ENCODE results near the gene COPB2. TPM values are rescaled to one million over a fixed set of nuclear protein-coding genes. Genes with fewer than 3 reads are reported as not detected.

Gene COPB2
- total and polyA plus RNA-seq, 2 experiments from 2014 or later, result 181 to 198 TPM

- peaks cover 88% of the 10 kb centered on the region for H3K36me3 ChIP-seq (ENCODE audit: low read depth)
- no peak overlapping the region for H3K9ac ChIP-seq
- no peaks in the 10 kb centered on the region for H3K9me3 ChIP-seq (ENCODE audit: low read depth)
- no peaks in the 10 kb centered on the region for H3K9me2 ChIP-seq (ENCODE audit: insufficient read depth)
- no peak for DNase-seq
- H3K4me2 ChIP-seq (ENCODE audit: unreplicated experiment), result no peak overlapping the region
- H2AFZ ChIP-seq, result no peak overlapping the region
- in situ Hi-C loops (cut with MboI), result no loop called here
- peak overlapping the region; percentile 34 for H3K27ac ChIP-seq
- peaks cover 93% of the 10 kb centered on the region for H3F3A ChIP-seq (ENCODE audit: insufficient read depth)
- no peaks in the 10 kb centered on the region for H3K4me1 ChIP-seq (ENCODE audit: insufficient read depth)
- 45 to 57% methylated on average over 1 of the region's 1 CpG for WGBS, 2 experiments (ENCODE audit: low coverage in 1 of 2, low lambda C conversion rate in 2 of 2, missing lambda C conversion rate in 2 of 2)
- no peaks in the 10 kb centered on the region for H3K27me3 ChIP-seq (replicated peaks; ENCODE audit: insufficient read depth)
- H4K20me1 ChIP-seq (ENCODE audit: insufficient read depth), result no peaks in the 10 kb centered on the region
- 0 out of 2 replicates have a peak, but pooled peaks cover 13% of the 10 kb centered on the region for H3K79me2 ChIP-seq (ENCODE audit: insufficient read depth)
- TF ChIP-seq EZH2 (IDR thresholded peaks at IDR 0.05; ENCODE audit: insufficient read depth, poor library complexity, severe bottlenecking) (no peak), EZH2phosphoT487 (IDR thresholded peaks at IDR 0.05; ENCODE audit: insufficient read depth, low read depth) (no peak)
- H3K4me3 ChIP-seq, result no peak overlapping the region
Observed at GRCh38 chr3:139355891-139356290, 33.6 kb downstream of the COPB2 start.

DNA sequence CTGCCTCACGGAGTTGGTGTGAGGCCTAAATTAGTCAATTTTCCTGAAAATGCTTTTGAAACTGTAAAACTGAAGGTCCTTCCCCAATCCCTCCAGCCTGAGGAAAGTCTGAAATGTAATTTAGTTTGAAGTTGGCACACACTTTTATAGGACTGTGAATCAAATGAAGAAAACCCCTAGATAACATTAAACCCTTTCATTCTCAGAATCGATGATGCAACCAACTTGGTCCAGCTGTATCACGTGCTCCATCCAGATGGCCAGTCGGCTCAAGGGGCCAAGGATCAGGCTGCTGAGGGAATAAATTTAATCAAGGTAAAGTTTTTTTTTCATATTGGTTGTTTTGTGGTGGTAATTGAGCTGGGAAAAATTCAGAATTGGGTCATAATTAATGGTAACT is 34.0 kb downstream of the COPB2 start:
- WGBS, 2 experiments (ENCODE audit: low coverage in 1 of 2, low lambda C conversion rate in 2 of 2, missing lambda C conversion rate in 2 of 2), result 57 to 63% methylated on average over 4 of the region's 4 CpGs
- H3K27ac ChIP-seq, result peak overlapping the region; percentile 34
- H3K36me3 ChIP-seq (ENCODE audit: low read depth), result peaks cover 87% of the 10 kb centered on the region

DNA sequence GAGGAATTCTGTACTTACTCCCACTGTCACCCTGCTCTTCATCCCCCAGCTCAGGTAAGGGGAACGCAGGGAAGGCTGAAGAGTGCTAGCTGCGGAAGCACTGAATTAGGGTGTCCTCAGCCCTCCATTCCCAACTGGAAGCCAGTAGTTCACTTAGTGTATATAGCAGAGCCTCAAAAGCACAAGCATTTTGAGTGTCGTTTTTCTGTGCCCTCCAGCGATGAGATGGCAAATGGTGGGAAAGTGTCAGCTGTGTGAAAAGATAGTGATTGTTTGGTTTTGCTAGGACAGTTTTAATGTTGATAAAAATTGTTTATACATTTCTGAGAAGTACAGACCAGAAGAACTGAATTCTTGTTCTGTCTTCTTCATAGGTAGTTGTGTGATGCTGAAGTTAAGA is 34.8 kb downstream of the COPB2 start:
- no peaks in the 10 kb centered on the region for H4K20me1 ChIP-seq (ENCODE audit: insufficient read depth)
- H3K4me3 ChIP-seq, result no peak overlapping the region
- H3K9me3 ChIP-seq (ENCODE audit: low read depth), result no peaks in the 10 kb centered on the region
- H3K36me3 ChIP-seq (ENCODE audit: low read depth), result peaks cover 85% of the 10 kb centered on the region
- H3K4me2 ChIP-seq (ENCODE audit: unreplicated experiment), result no peak overlapping the region
- TF ChIP-seq EZH2 (IDR thresholded peaks at IDR 0.05; ENCODE audit: insufficient read depth, poor library complexity, severe bottlenecking), result no peak
- in situ Hi-C loops (cut with MboI), result no loop called here
- H3F3A ChIP-seq (ENCODE audit: insufficient read depth), result peaks cover 86% of the 10 kb centered on the region
- no peaks in the 10 kb centered on the region for H3K9me2 ChIP-seq (ENCODE audit: insufficient read depth)
- H3K4me1 ChIP-seq (ENCODE audit: insufficient read depth), result no peaks in the 10 kb centered on the region
- no peak overlapping the region; the same call in 1 of the 2 replicates for H3K9ac ChIP-seq
- no peak for DNase-seq
- 93 to 97% methylated on average over 4 of the region's 4 CpGs for WGBS, 2 experiments (ENCODE audit: low coverage in 1 of 2, low lambda C conversion rate in 2 of 2, missing lambda C conversion rate in 2 of 2)
- no peaks in the 10 kb centered on the region for H3K27me3 ChIP-seq (replicated peaks; ENCODE audit: insufficient read depth)
- H3K79me2 ChIP-seq (ENCODE audit: insufficient read depth), result 0 out of 2 replicates have a peak, but pooled peaks cover 11% of the 10 kb centered on the region
- 0 out of 2 replicates have a peak overlapping the region, but pooled peaks have one; percentile 34 for H3K27ac ChIP-seq
- H2AFZ ChIP-seq, result no peak overlapping the region

More for the DNA sequence above, 34.0 kb downstream of the COPB2 start:
- Histone ChIP-seq H3K9ac (no peak overlapping the region), H3K4me3 (no peak overlapping the region), H3K4me1 (ENCODE audit: insufficient read depth) (no peaks in the 10 kb centered on the region), H3K79me2 (ENCODE audit: insufficient read depth) (0 out of 2 replicates have a peak, but pooled peaks cover 11% of the 10 kb centered on the region), H2AFZ (no peak overlapping the region), H3K9me3 (ENCODE audit: low read depth) (no peaks in the 10 kb centered on the region), H3K4me2 (ENCODE audit: unreplicated experiment) (no peak overlapping the region), H3K27me3 (replicated peaks; ENCODE audit: insufficient read depth) (no peaks in the 10 kb centered on the region), H4K20me1 (ENCODE audit: insufficient read depth) (no peaks in the 10 kb centered on the region), H3K9me2 (ENCODE audit: insufficient read depth) (no peaks in the 10 kb centered on the region), H3F3A (ENCODE audit: insufficient read depth) (peaks cover 89% of the 10 kb centered on the region)
- TF ChIP-seq EZH2 (IDR thresholded peaks at IDR 0.05; ENCODE audit: insufficient read depth, poor library complexity, severe bottlenecking) (no peak), EZH2phosphoT487 (IDR thresholded peaks at IDR 0.05; ENCODE audit: insufficient read depth, low read depth) (no peak)
- in situ Hi-C loops (cut with MboI), result no loop called here
- peak; percentile 47 for DNase-seq

- Histone ChIP-seq H3K27me3 (replicated peaks; ENCODE audit: insufficient read depth) (no peaks in the 10 kb centered on the region), H3K36me3 (ENCODE audit: low read depth) (peaks cover 85% of the 10 kb centered on the region), H3K4me3 (no peak overlapping the region), H4K20me1 (ENCODE audit: insufficient read depth) (no peaks in the 10 kb centered on the region), H3K4me2 (ENCODE audit: unreplicated experiment) (no peak overlapping the region), H3K9me3 (ENCODE audit: low read depth) (no peaks in the 10 kb centered on the region), H3K79me2 (ENCODE audit: insufficient read depth) (peaks cover 17% of the 10 kb centered on the region; the same call in 1 of the 2 replicates), H3K9me2 (ENCODE audit: insufficient read depth) (no peaks in the 10 kb centered on the region), H3K27ac (peak overlapping the region; percentile 22; the same call in 1 of the 2 replicates), H2AFZ (no peak overlapping the region), H3F3A (ENCODE audit: insufficient read depth) (peaks cover 85% of the 10 kb centered on the region), H3K4me1 (ENCODE audit: insufficient read depth) (no peaks in the 10 kb centered on the region), H3K9ac (no peak overlapping the region)
- peak; percentile 84 for DNase-seq
- TF ChIP-seq EZH2phosphoT487 (IDR thresholded peaks at IDR 0.05; ENCODE audit: insufficient read depth, low read depth) (no peak), EZH2 (IDR thresholded peaks at IDR 0.05; ENCODE audit: insufficient read depth, poor library complexity, severe bottlenecking) (no peak)
- WGBS, 2 experiments (ENCODE audit: low coverage in 1 of 2, low lambda C conversion rate in 2 of 2, missing lambda C conversion rate in 2 of 2), result 77 to 84% methylated on average over 3 of the region's 3 CpGs
- in situ Hi-C loops (cut with MboI), result no loop called here
Observed at GRCh38 chr3:139353920-139354556, 35.4 kb downstream of the COPB2 start.

Measured in GM23248 (cell line).